Activated B cell treated with CpG ODN at 0.5 μM for 24 hours (primary cell): Measurements from ENCODE around the gene LY86. TPM values are rescaled to one million over a fixed set of nuclear protein-coding genes. Genes with fewer than 3 reads are reported as not detected.

Experiments
- ATAC-seq: fragments of 200-7000 bp; cut with Tn5 transposase; one replicate; pipeline ENCODE4 v1.10.0; 2021; ENCODE audit warnings: low read depth, mild to moderate bottlenecking, moderate library complexity
- CTCF ChIA-PET: fragments of 350-600 bp; sonication (Branson Sonifier 250); formaldehyde crosslinking; loops from one replicate; lab custom pipeline; 2021; ENCODE audit warnings: antibody characterized with exemption; lab: Charles Lee
- POLR2A ChIA-PET: fragments of 350-600 bp; sonication (Branson Sonifier 250); formaldehyde crosslinking; loops from one replicate; lab custom pipeline; 2021; ENCODE audit warnings: antibody characterized with exemption; lab: Charles Lee
- DNase-seq: peaks from one replicate; pipeline ENCODE4 v3.0.0; 2022
- H3K27ac Mint-ChIP-seq: one replicate; pipeline ENCODE4 v1.8.0; 2020; ENCODE audit warnings: mixed read lengths
- H3K27me3 Mint-ChIP-seq: one replicate; pipeline ENCODE4 v1.8.0; 2021; ENCODE audit warnings: mixed read lengths
- H3K36me3 Mint-ChIP-seq: one replicate; pipeline ENCODE4 v1.8.0; 2021; ENCODE audit warnings: low read depth, mixed read lengths
- H3K4me1 Mint-ChIP-seq: one replicate; pipeline ENCODE4 v1.8.0; 2021; ENCODE audit warnings: mixed read lengths
- H3K4me3 Mint-ChIP-seq: one replicate; pipeline ENCODE4 v1.8.0; 2020; ENCODE audit warnings: mild to moderate bottlenecking, mixed read lengths
- H3K9me3 Mint-ChIP-seq: one replicate; pipeline ENCODE4 v1.8.0; 2020; ENCODE audit warnings: mixed read lengths
- intact Hi-C: fragments of 100-400 bp; cut with micrococcal nuclease; formaldehyde crosslinking; loops from one replicate; pipeline ENCODE4 v1.15.1; 2024
- total RNA-seq: library from RNA; stranded (reverse); gene quantifications from 2 replicates; pipeline ENCODE4 v1.2.3, GENCODE V29; 2022
- TF ChIP-seq, protein P1 (sequence below): fragments of 200-600 bp; IDR thresholded peaks from one replicate; pipeline ENCODE4 v1.8.0; 2022; ENCODE audit warnings: antibody characterized with exemption, mild to moderate bottlenecking

Gene LY86
- total RNA-seq, 1 donor from 2014 or later: 58.1 TPM

DNA sequence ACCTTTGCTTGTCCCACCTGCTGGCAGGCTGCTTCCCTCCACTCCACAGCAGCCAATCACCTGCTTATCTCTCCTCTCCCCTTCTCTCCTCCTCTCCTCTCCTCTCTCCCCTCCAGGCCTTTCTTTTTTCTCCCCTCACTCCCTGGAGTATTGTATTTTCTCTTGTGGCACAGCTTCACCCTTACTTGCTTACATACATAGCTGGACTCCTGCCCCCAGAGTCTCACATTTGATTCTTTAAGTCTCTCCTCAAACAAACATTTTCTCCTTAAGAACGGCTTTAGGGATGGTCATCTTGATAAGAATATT is 3.6 kb upstream of the LY86 start:
- Mint-ChIP-seq H3K36me3 (peaks cover 17% of the 10 kb centered on the region), H3K4me1 (peaks cover 70% of the 10 kb centered on the region), H3K4me3 (peak overlapping the region; percentile 28), H3K9me3 (peaks cover 3% of the 10 kb centered on the region), H3K27ac (peak overlapping the region; percentile 76), H3K27me3 (no peaks in the 10 kb centered on the region)
- ChIA-PET CTCF (interaction anchor here (1.7 to 5.2 kb wide), 2 partner anchors 26 to 28 kb away, joined by 7 to 57 read pairs; no protein-coding TSS in a partner anchor), POLR2A (no interaction called here)
- no peak for DNase-seq
- TF ChIP-seq, protein P1, sequence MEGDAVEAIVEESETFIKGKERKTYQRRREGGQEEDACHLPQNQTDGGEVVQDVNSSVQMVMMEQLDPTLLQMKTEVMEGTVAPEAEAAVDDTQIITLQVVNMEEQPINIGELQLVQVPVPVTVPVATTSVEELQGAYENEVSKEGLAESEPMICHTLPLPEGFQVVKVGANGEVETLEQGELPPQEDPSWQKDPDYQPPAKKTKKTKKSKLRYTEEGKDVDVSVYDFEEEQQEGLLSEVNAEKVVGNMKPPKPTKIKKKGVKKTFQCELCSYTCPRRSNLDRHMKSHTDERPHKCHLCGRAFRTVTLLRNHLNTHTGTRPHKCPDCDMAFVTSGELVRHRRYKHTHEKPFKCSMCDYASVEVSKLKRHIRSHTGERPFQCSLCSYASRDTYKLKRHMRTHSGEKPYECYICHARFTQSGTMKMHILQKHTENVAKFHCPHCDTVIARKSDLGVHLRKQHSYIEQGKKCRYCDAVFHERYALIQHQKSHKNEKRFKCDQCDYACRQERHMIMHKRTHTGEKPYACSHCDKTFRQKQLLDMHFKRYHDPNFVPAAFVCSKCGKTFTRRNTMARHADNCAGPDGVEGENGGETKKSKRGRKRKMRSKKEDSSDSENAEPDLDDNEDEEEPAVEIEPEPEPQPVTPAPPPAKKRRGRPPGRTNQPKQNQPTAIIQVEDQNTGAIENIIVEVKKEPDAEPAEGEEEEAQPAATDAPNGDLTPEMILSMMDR: no peak
- ATAC-seq: no peak
- intact Hi-C loops: loop anchor here (5.0 kb wide), 2 partner anchors 37 to 212 kb away; no protein-coding TSS in a partner anchor

DNA sequence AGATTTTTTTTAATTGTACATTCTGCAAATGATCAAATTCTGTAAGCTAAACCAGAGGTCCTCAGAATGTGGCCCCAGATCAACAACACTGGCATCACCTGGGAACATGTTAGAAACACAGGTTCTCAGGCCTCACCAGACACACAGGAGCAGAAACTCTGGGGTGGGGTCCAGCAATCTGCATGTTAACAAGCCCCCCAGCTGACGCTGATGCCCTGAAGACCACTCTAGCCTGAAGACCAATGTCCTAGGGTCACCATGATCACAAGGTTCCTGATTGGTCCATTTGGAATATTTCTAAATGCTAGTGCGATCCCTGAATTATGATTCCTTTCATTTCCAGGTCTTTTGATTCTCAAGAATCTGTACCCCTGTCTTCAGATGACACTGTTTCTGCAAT is 2.4 kb upstream of the LY86 start:
- Mint-ChIP-seq H3K4me3 (no peak overlapping the region), H3K9me3 (no peaks in the 10 kb centered on the region), H3K4me1 (peaks cover 77% of the 10 kb centered on the region), H3K36me3 (peaks cover 21% of the 10 kb centered on the region), H3K27ac (peak overlapping the region; percentile 98), H3K27me3 (no peaks in the 10 kb centered on the region)
- no peak for ATAC-seq
- ChIA-PET POLR2A (interaction anchor here (0.7 to 8.6 kb wide), 8 partner anchors 9 to 488 kb away, joined by 3 to 100 read pairs (median 4); no protein-coding TSS in a partner anchor), CTCF (interaction anchor here (1.4 to 5.2 kb wide), 4 partner anchors 13 to 529 kb away, joined by 3 to 57 read pairs (median 6); no protein-coding TSS in a partner anchor)
- intact Hi-C loops: loop anchor here (2.0 to 5.0 kb wide), 3 partner anchors 36 to 1479 kb away; partner anchors contain the start of gene BLOC1S5
- DNase-seq: no peak
- TF ChIP-seq, protein P1: no peak

DNA sequence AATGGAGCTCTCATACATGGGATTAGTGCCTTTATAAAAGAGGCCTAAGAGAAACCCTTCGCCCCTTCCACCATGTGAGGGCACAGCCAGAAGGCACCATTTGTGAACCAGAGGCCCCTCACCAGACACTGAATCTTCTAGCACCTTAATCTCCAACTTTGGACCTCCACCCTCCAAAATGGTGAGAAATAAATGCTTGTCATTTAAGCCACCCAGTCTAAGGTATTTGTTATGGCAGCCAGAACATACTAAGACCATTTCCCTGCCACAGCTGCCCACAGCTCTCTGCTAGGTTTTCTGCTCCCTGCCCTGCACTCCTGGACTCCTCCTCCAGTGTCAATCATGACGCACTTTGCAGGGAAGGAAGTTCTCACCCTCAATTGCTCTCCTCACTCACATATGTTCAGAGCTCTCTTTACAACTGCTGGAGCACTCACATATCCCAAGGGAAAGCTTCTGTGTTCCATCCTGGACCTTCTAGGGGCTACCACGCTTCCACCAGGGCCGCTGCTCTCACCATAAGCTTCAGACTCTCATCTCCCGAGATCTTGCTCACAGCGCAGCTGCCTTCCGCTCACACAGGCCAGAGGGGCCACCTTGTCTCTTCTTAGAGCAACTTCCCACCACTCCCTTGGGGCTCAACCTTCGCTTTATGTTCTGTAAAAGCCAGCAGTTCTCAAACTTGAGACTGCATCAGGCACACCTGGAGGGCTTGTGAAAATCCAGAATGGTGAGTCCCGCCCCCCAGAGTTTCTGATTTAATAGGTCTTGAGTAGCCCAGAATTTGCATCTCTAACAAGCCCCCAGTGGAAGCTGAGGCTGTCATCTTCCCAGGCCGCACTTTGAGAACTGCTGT is 1.6 kb upstream of the LY86 start:
- Mint-ChIP-seq H3K4me3 (peak overlapping the region; percentile 96), H3K4me1 (peaks cover 82% of the 10 kb centered on the region), H3K27ac (peak overlapping the region; percentile 98), H3K27me3 (no peaks in the 10 kb centered on the region), H3K9me3 (no peaks in the 10 kb centered on the region), H3K36me3 (peaks cover 23% of the 10 kb centered on the region)
- ChIA-PET CTCF (interaction anchor here (1.1 to 5.2 kb wide), 6 partner anchors 12 to 530 kb away, joined by 3 to 57 read pairs (median 6); no protein-coding TSS in a partner anchor), POLR2A (interaction anchor here (0.7 to 8.6 kb wide), 11 partner anchors 10 to 803 kb away, joined by 3 to 100 read pairs (median 4); partner anchors contain the start of genes CAGE1 and RIOK1)
- ATAC-seq (peak; percentile 53), DNase-seq (peak; percentile 56)
- intact Hi-C loops: loop anchor here (1.0 to 5.0 kb wide), 5 partner anchors 35 to 1478 kb away; partner anchors contain the start of gene BLOC1S5
- TF ChIP-seq, protein P1: no peak

DNA sequence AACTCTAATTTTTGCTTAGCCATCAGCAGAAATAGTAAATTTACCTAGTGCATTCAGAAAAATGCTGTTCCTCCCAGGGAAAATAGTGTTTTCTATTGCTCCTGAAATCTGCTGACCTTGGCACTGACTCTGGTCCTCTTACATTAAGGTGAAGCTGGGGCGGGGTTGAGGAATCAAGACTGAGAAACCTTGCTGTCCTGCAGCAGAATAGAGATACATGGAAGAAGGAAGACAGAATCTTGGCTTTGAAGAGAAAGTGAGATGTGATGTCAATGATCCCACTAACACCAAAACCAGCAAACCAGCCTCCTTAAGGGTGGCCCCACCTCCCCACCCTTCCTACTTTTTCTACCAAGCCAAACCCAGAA is 840 bp upstream of the LY86 start:
- Mint-ChIP-seq H3K27me3 (no peaks in the 10 kb centered on the region), H3K27ac (peak overlapping the region; percentile 98), H3K36me3 (peaks cover 27% of the 10 kb centered on the region), H3K4me3 (peak overlapping the region; percentile 96), H3K9me3 (no peaks in the 10 kb centered on the region), H3K4me1 (peaks cover 89% of the 10 kb centered on the region)
- TF ChIP-seq, protein P1: no peak
- DNase-seq (no peak), ATAC-seq (no peak)
- ChIA-PET CTCF (interaction anchor here (1.1 to 5.2 kb wide), 4 partner anchors 20 to 72 kb away, joined by 3 to 57 read pairs (median 6); no protein-coding TSS in a partner anchor), POLR2A (interaction anchor here (1.0 to 8.6 kb wide), 4 partner anchors 23 to 72 kb away, joined by 4 to 100 read pairs (median 32); no protein-coding TSS in a partner anchor)
- intact Hi-C loops: loop anchor here (1.0 to 5.0 kb wide), 11 partner anchors 17 to 1477 kb away; partner anchors contain the start of genes BLOC1S5 and RREB1
